Esophagus muscularis mucosa (tissue), 3 donors: ENCODE data around the gene HOXD4.

ENCODE experiments used
- POLR2A ChIP-seq: fragments of 450-650 bp; IDR thresholded peaks from one replicate; pipeline ENCODE4 v1.6.1; 2017; ENCODE audit warnings: antibody characterized with exemption, moderate library complexity, mild to moderate bottlenecking, low read depth
- TF ChIP-seq, protein P1 (sequence below), 3 experiments: fragments of 200-600 bp in 2 of 3; fragments of 450-650 bp in 1 of 3; sonication (generic) in 2 of 3; IDR thresholded peaks; one replicate each; pipeline ENCODE4 v1.5.1; 2017 to 2019; ENCODE audit warnings: antibody characterized with exemption in 3 of 3, mild to moderate bottlenecking in 2 of 3, moderate library complexity in 1 of 3

DNA sequence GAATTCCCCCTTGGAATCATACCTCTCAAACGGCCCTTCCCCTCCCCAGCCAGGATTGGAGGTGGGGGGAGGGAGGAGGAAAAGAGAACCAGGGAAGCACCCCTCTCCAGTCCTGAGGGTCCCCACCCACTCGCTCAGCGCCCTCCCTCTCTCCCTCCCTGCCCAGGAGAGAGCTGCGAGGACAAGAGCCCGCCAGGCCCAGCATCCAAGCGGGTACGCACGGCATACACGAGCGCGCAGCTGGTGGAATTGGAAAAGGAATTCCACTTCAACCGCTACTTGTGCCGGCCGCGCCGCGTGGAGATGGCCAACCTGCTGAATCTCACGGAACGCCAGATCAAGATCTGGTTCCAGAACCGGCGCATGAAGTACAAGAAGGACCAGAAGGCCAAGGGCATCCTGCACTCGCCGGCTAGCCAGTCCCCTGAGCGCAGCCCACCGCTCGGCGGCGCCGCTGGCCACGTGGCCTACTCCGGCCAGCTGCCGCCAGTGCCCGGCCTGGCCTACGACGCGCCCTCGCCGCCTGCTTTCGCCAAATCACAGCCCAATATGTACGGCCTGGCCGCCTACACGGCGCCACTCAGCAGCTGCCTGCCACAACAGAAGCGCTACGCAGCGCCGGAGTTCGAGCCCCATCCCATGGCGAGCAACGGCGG, 20.1 kb downstream of the HOXD4 start:
- TF ChIP-seq POLR2A, result no peak
- TF ChIP-seq, protein P1, sequence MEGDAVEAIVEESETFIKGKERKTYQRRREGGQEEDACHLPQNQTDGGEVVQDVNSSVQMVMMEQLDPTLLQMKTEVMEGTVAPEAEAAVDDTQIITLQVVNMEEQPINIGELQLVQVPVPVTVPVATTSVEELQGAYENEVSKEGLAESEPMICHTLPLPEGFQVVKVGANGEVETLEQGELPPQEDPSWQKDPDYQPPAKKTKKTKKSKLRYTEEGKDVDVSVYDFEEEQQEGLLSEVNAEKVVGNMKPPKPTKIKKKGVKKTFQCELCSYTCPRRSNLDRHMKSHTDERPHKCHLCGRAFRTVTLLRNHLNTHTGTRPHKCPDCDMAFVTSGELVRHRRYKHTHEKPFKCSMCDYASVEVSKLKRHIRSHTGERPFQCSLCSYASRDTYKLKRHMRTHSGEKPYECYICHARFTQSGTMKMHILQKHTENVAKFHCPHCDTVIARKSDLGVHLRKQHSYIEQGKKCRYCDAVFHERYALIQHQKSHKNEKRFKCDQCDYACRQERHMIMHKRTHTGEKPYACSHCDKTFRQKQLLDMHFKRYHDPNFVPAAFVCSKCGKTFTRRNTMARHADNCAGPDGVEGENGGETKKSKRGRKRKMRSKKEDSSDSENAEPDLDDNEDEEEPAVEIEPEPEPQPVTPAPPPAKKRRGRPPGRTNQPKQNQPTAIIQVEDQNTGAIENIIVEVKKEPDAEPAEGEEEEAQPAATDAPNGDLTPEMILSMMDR (IDR thresholded peaks at IDR 0.05), result no peak
